ENCODE measurements around the gene STAB2. TPM values are rescaled to one million over a fixed set of nuclear protein-coding genes. Genes with fewer than 3 reads are reported as not detected.

The STAB2 gene
- total and polyA plus RNA-seq, 2 of the 8 experiments (the other 6 are each of a cell fraction or from before 2014, with no cell fraction given), result not detected

GRCh38 chr12:103807561-103808238 is 220.6 kb downstream of the STAB2 start:
- 89% methylated on average over 9 of the region's 9 CpGs; no CpG with 5 or more reads in 1 of the 2 experiments for WGBS, 2 experiments (ENCODE audit: extremely low coverage in 1 of 2, insufficient coverage in 1 of 2, insufficient read length in 1 of 2, insufficient replicate concordance in 2 of 2, low coverage in 1 of 2, low lambda C conversion rate in 2 of 2, missing lambda C conversion rate in 1 of 2)
- POLR2A ChIA-PET (ENCODE audit: partially characterized antibody), result interaction anchor here (1.1 kb wide), 1 partner anchor 33 kb away, joined by 3 read pairs; no protein-coding TSS in a partner anchor
- no peak for TF ChIP-seq USF2 (IDR thresholded peaks at IDR 0.05; ENCODE audit: low read length)
- TF ChIP-seq MAX (IDR thresholded peaks at IDR 0.05), result no peak

More at GRCh38 chr12:103807561-103808238, 220.6 kb downstream of the STAB2 start:
- no peak overlapping the region for H4K91ac ChIP-seq (replicated peaks; ENCODE audit: insufficient read length, low read length)
- H2BK5ac ChIP-seq (ENCODE audit: low read depth, low read length), result no peak overlapping the region
- H3K36me3 ChIP-seq (ENCODE audit: control insufficient read depth in 2 of 4, insufficient read depth in 4 of 4, low read length in 3 of 4), result peaks cover 0 to 8% (median 2%) of the 10 kb centered on the region in 4 experiments; a peak in 4 of 8 replicates
- H2BK15ac ChIP-seq (ENCODE audit: low read length), result no peak overlapping the region
- no peak overlapping the region for H3K4me3 ChIP-seq (ENCODE audit: extremely low read depth in 1 of 4, insufficient read depth in 2 of 4, low read depth in 3 of 4, low read length in 4 of 4)
- no peaks in the 10 kb centered on the region for H3K79me1 ChIP-seq (ENCODE audit: low read depth, low read length)
- H3K9me3 ChIP-seq (ENCODE audit: insufficient read depth in 2 of 2, low read depth in 1 of 2, low read length in 1 of 2), result no peaks in the 10 kb centered on the region
- no peak overlapping the region for H2AK5ac ChIP-seq (ENCODE audit: low read depth, low read length)
- H4K8ac ChIP-seq (ENCODE audit: extremely low read depth, insufficient read depth, low read length), result no peak overlapping the region
- no peaks in the 10 kb centered on the region for H3K79me2 ChIP-seq (ENCODE audit: control insufficient read depth in 1 of 2, insufficient read depth in 2 of 2, low read length in 2 of 2)
- H3K4me1 ChIP-seq (replicated peaks in 1 of 4; ENCODE audit: control insufficient read depth in 3 of 4, insufficient read depth in 4 of 4, low read length in 3 of 4), result no peaks in the 10 kb centered on the region
- FAIRE-seq (no peak), DNase-seq (ENCODE audit: low read depth in 1 of 2, low spot score in 2 of 2) (no peak)
- no peak overlapping the region for H3K23ac ChIP-seq (ENCODE audit: insufficient read length)
- no peak overlapping the region for H3K18ac ChIP-seq (ENCODE audit: extremely low read depth, low read length)
- no peak overlapping the region for H3K4ac ChIP-seq (replicated peaks; ENCODE audit: insufficient read length, low read depth, low read length)
- no peak overlapping the region for H3K27ac ChIP-seq (ENCODE audit: low read depth, low read length)
- H3K27me3 ChIP-seq (replicated peaks in 1 of 4; ENCODE audit: control insufficient read depth in 3 of 4, extremely low read depth in 1 of 4, insufficient read depth in 3 of 4, low read length in 3 of 4), result no peaks in the 10 kb centered on the region
- H3K14ac ChIP-seq (ENCODE audit: insufficient read length), result no peak overlapping the region
- H4K5ac ChIP-seq (ENCODE audit: insufficient read length, low read depth, low read length), result no peak overlapping the region
- H4K20me1 ChIP-seq (replicated peaks in 1 of 2; ENCODE audit: control insufficient read depth in 1 of 2, insufficient read depth in 2 of 2, low read length in 2 of 2), result no peaks in the 10 kb centered on the region
- no peak overlapping the region for H2AFZ ChIP-seq (ENCODE audit: low read length)
- H3K23me2 ChIP-seq (ENCODE audit: low read depth, low read length), result no peaks in the 10 kb centered on the region
- H2BK12ac ChIP-seq (ENCODE audit: low read depth, low read length), result no peak overlapping the region
- H3K56ac ChIP-seq (replicated peaks; ENCODE audit: insufficient read length, low read depth, low read length), result no peak overlapping the region
- no peak overlapping the region for H2BK20ac ChIP-seq (ENCODE audit: low read length)
- CTCF ChIA-PET (ENCODE audit: partially characterized antibody), result interaction anchor here (0.5 to 1.4 kb wide), 3 partner anchors 26 to 407 kb away, joined by 3 to 6 read pairs (median 3); no protein-coding TSS in a partner anchor
- H3K4me2 ChIP-seq (ENCODE audit: insufficient read depth in 1 of 2, low read depth in 2 of 2, low read length in 2 of 2), result no peak overlapping the region
- H2BK120ac ChIP-seq (replicated peaks; ENCODE audit: low read depth, low read length), result no peak overlapping the region
- H3K9ac ChIP-seq (replicated peaks in 1 of 4; ENCODE audit: extremely low read depth in 1 of 4, low read depth in 3 of 4, low read length in 3 of 4), result no peak overlapping the region
